Left colon (tissue), 2 donors: ENCODE data around the gene TMEM181. TPM values are rescaled to one million over a fixed set of nuclear protein-coding genes. Genes with fewer than 3 reads are reported as not detected.
A peak's percentile ranks its signal among the peaks of the same experiment; 100 is the strongest.
"Not testable (repeated sequence)": the region's sequence is repeated elsewhere in the genome, so short reads cannot be mapped to it uniquely, and the experiment has no call there.

Source experiments
- ATAC-seq: fragments of 200-7000 bp; cut with Tn5 transposase; one replicate; pipeline ENCODE4 v1.9.1; 2020; ENCODE audit warnings: mild to moderate bottlenecking, moderate library complexity
- DNase-seq, 2 donors: peaks; one replicate each; pipeline ENCODE4 v3.0.0-alpha.2; 2020
- intact Hi-C, 2 donors: fragments of 100-400 bp; cut with DNase I in 1 of 2; cut with micrococcal nuclease in 1 of 2; formaldehyde crosslinking; loops; one replicate each; pipeline versions ENCODE4 v1.11.2 to v1.14.0; 2022; cut with DNase I, micrococcal nuclease
- total RNA-seq, 2 donors: library from RNA; stranded (reverse); fragmentation: NEBNext Ultra II Directional; extraction: Animal tissue kit (Norgen Biotek cat#: 25700); gene quantifications; one replicate each; pipeline ENCODE4 v1.2.1, GENCODE V29; 2021
- donor health status: DM: no; HTN: no; CAD: no.
- donor health status: DM: yes; HTN: yes; CAD: no.

TMEM181 gene
- total RNA-seq, 2 donors from 2014 or later = 41.2 to 46.7 TPM

GRCh38 chr6:158536084-158536890 is 23.6 kb upstream of the TMEM181 start:
- intact Hi-C loops = no loop called here
- DNase-seq = peak; percentile 69 to 85
- ATAC-seq = peak; percentile 84

- intact Hi-C loops = no loop called here
- ATAC-seq (no peak), DNase-seq (peak in 1 of 2 donors; percentile 40)
These were observed 22.7 kb upstream of the TMEM181 start for GRCh38 chr6:158536891-158537798.

GRCh38 chr6:158538741-158539140 is 21.1 kb upstream of the TMEM181 start:
- no peak for ATAC-seq

GRCh38 chr6:158539413-158539812 is 20.5 kb upstream of the TMEM181 start:
- no peak for DNase-seq
- intact Hi-C loops = no loop called here
- peak; percentile 39 for ATAC-seq

More at GRCh38 chr6:158538741-158539140, 21.1 kb upstream of the TMEM181 start:
- DNase-seq = no peak
- intact Hi-C loops = no loop called here

- intact Hi-C loops = no loop called here
- DNase-seq = no peak
- no peak for ATAC-seq
These were observed 20.0 kb upstream of the TMEM181 start for GRCh38 chr6:158539881-158540280.

GRCh38 chr6:158543606-158544185 is 16.2 kb upstream of the TMEM181 start:
- intact Hi-C loops = no loop called here
- DNase-seq (no peak), ATAC-seq (no peak)

GRCh38 chr6:158544428-158544827 is 15.5 kb upstream of the TMEM181 start:
- no peak for ATAC-seq
- intact Hi-C loops = no loop called here
- no peak for DNase-seq

- ATAC-seq (no peak), DNase-seq (no peak)
- intact Hi-C loops = no loop called here
These were observed 14.6 kb upstream of the TMEM181 start for GRCh38 chr6:158545043-158545966.

GRCh38 chr6:158548418-158549161 is 11.3 kb upstream of the TMEM181 start:
- intact Hi-C loops = no loop called here
- DNase-seq (no peak), ATAC-seq (no peak)

GRCh38 chr6:158552055-158552795 is 7.7 kb upstream of the TMEM181 start:
- ATAC-seq (no peak), DNase-seq (no peak)
- intact Hi-C loops = no loop called here

- ATAC-seq = no peak
- intact Hi-C loops = no loop called here
These were observed 7.1 kb upstream of the TMEM181 start for GRCh38 chr6:158552796-158553138.

GRCh38 chr6:158554611-158555361 is 5.1 kb upstream of the TMEM181 start:
- intact Hi-C loops = no loop called here
- ATAC-seq = peak; percentile 53

More at GRCh38 chr6:158552796-158553138, 7.1 kb upstream of the TMEM181 start:
- no peak for DNase-seq

GRCh38 chr6:158556113-158556512 is 3.8 kb upstream of the TMEM181 start:
- ATAC-seq = no peak
- DNase-seq = no peak
- intact Hi-C loops = no loop called here

More at GRCh38 chr6:158554611-158555361, 5.1 kb upstream of the TMEM181 start:
- DNase-seq = no peak

- DNase-seq, ATAC-seq, intact Hi-C loops: not testable (repeated sequence)
These were observed 2.8 kb upstream of the TMEM181 start for GRCh38 chr6:158557110-158557509.

- DNase-seq = no peak
- intact Hi-C loops = no loop called here
- ATAC-seq = no peak
These were observed 2.0 kb upstream of the TMEM181 start for GRCh38 chr6:158557927-158558326.
